Osteoblast (primary cell): ENCODE data around the gene ZNF521. TPM values are rescaled to one million over a fixed set of nuclear protein-coding genes. Genes with fewer than 3 reads are reported as not detected.

Experiments used
- DNase-seq: peaks from one replicate; pipeline ENCODE4 v3.0.0; 2011; ENCODE audit warnings: low spot score, mixed read lengths; ENCODE audit not compliant: insufficient read length; ENCODE audit errors: missing footprints
- H2AFZ ChIP-seq: 2 replicates; pipeline ENCODE4 v1.6.0; 2011; ENCODE audit warnings: mild to moderate bottlenecking, low read length
- H3K27ac ChIP-seq: 2 replicates; pipeline ENCODE4 v1.5.1; 2011; ENCODE audit warnings: mild to moderate bottlenecking, low read depth, low read length, moderate library complexity
- H3K27me3 ChIP-seq: 2 replicates; pipeline ENCODE4 v1.6.0; 2012; ENCODE audit warnings: mild to moderate bottlenecking, control low read depth, inconsistent platforms, low read length, moderate library complexity; ENCODE audit not compliant: insufficient read depth
- H3K36me3 ChIP-seq: 2 replicates; pipeline ENCODE4 v1.5.1; 2011; ENCODE audit warnings: mild to moderate bottlenecking, low read length, control low read depth, moderate library complexity; ENCODE audit not compliant: insufficient read depth
- H3K4me1 ChIP-seq: 2 replicates; pipeline ENCODE4 v1.5.1; 2011; ENCODE audit warnings: mild to moderate bottlenecking, low read length, control low read depth, moderate library complexity; ENCODE audit not compliant: insufficient read depth
- H3K4me2 ChIP-seq: 2 replicates; pipeline ENCODE4 v1.6.0; 2011; ENCODE audit warnings: mild to moderate bottlenecking, low read length; ENCODE audit not compliant: insufficient read depth
- H3K4me3 ChIP-seq: fragments of 200-600 bp; sonication (generic); 3 replicates; pipeline ENCODE4 v1.5.1; 2012; ENCODE audit warnings: mild to moderate bottlenecking, low read length, inconsistent platforms; ENCODE audit not compliant: insufficient read depth
- H3K79me2 ChIP-seq: 2 replicates; pipeline ENCODE4 v1.6.0; 2012; ENCODE audit warnings: mild to moderate bottlenecking, low read length, control low read depth, inconsistent platforms; ENCODE audit not compliant: insufficient read depth
- H3K9me3 ChIP-seq: 2 replicates; pipeline ENCODE4 v1.5.1; 2011; ENCODE audit warnings: low read depth, low read length, control low read depth
- H4K20me1 ChIP-seq: 2 replicates; pipeline ENCODE4 v1.6.0; 2012; ENCODE audit warnings: mild to moderate bottlenecking, low read length, control low read depth; ENCODE audit not compliant: insufficient read depth
- total RNA-seq: library from RNA; depleted of rRNA; stranded (reverse); fragments of >200 nt; gene quantifications from 2 replicates; pipeline ENCODE4 v1.2.3, GENCODE V29; 2012
- TF ChIP-seq, protein P1 (sequence below): IDR thresholded peaks from 2 replicates; pipeline ENCODE4 v1.5.1; 2011; ENCODE audit warnings: mild to moderate bottlenecking, low read depth, low read length, moderate library complexity; ENCODE audit errors: extremely low read depth

ZNF521 gene
- total RNA-seq, 1 donor: 27.5 TPM

DNA sequence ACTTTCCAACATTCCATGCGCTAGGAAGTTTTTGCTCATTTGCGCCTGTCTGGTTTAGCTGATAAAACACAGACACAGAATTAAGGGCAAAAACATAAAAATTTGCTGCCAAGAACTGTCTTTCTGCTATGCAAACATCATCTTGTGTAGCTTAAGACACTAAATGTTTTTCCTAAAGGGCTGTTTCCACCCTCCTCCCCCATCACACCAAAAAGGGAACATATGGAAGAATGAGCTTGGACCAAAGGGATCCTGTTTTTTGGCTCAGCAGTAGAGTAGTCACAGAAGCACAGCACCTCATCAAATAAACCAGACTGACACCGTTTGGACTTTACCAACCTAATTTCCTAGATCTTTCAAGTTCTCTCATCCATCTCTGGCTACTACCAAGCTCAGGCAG, 210.1 kb downstream of the ZNF521 start:
- no peaks in the 10 kb centered on the region for H3K4me1 ChIP-seq
- H3K27ac ChIP-seq: no peak overlapping the region
- H3K4me2 ChIP-seq: no peak overlapping the region
- H3K79me2 ChIP-seq: no peaks in the 10 kb centered on the region
- H3K27me3 ChIP-seq: no peaks in the 10 kb centered on the region
- DNase-seq: no peak
- H3K9me3 ChIP-seq: no peaks in the 10 kb centered on the region
- H3K4me3 ChIP-seq: no peak overlapping the region
- TF ChIP-seq, protein P1, sequence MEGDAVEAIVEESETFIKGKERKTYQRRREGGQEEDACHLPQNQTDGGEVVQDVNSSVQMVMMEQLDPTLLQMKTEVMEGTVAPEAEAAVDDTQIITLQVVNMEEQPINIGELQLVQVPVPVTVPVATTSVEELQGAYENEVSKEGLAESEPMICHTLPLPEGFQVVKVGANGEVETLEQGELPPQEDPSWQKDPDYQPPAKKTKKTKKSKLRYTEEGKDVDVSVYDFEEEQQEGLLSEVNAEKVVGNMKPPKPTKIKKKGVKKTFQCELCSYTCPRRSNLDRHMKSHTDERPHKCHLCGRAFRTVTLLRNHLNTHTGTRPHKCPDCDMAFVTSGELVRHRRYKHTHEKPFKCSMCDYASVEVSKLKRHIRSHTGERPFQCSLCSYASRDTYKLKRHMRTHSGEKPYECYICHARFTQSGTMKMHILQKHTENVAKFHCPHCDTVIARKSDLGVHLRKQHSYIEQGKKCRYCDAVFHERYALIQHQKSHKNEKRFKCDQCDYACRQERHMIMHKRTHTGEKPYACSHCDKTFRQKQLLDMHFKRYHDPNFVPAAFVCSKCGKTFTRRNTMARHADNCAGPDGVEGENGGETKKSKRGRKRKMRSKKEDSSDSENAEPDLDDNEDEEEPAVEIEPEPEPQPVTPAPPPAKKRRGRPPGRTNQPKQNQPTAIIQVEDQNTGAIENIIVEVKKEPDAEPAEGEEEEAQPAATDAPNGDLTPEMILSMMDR: no peak
- no peaks in the 10 kb centered on the region for H3K36me3 ChIP-seq
- H2AFZ ChIP-seq: no peak overlapping the region
- no peaks in the 10 kb centered on the region for H4K20me1 ChIP-seq

- no peak for DNase-seq
- no peaks in the 10 kb centered on the region for H3K79me2 ChIP-seq
- TF ChIP-seq, protein P1: no peak
Observed at GRCh38 chr18:25141399-25141798, 210.6 kb downstream of the ZNF521 start.

DNA sequence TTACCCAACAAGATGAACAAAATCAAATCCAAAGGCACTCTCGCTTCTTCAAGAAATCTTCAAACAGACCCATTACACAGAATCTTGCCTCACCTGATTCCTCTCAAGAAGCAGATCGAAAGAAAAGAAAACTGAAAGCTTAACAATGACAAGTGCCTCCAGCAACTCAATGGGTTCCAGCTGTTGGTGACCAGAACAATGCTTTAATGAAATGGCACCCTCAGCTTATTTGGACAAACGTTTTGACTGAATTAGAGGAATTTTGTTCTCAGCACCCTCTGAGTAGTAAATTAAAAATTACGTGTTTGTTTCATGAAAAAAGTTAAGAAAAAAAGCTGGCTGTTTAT, 211.0 kb downstream of the ZNF521 start:
- no peak overlapping the region for H3K4me3 ChIP-seq
- no peaks in the 10 kb centered on the region for H3K4me1 ChIP-seq
- no peak overlapping the region for H3K27ac ChIP-seq
- no peak overlapping the region for H2AFZ ChIP-seq
- H3K36me3 ChIP-seq: no peaks in the 10 kb centered on the region
- DNase-seq: no peak
- no peaks in the 10 kb centered on the region for H4K20me1 ChIP-seq
- no peaks in the 10 kb centered on the region for H3K27me3 ChIP-seq
- H3K4me2 ChIP-seq: no peak overlapping the region
- H3K79me2 ChIP-seq: no peaks in the 10 kb centered on the region
- TF ChIP-seq, protein P1: no peak
- H3K9me3 ChIP-seq: no peaks in the 10 kb centered on the region

More at GRCh38 chr18:25141399-25141798, 210.6 kb downstream of the ZNF521 start:
- Histone ChIP-seq H2AFZ (no peak overlapping the region), H3K4me2 (no peak overlapping the region), H3K36me3 (no peaks in the 10 kb centered on the region), H3K27me3 (no peaks in the 10 kb centered on the region), H3K4me3 (no peak overlapping the region), H3K27ac (no peak overlapping the region), H3K4me1 (no peaks in the 10 kb centered on the region), H3K9me3 (no peaks in the 10 kb centered on the region), H4K20me1 (no peaks in the 10 kb centered on the region)

DNA sequence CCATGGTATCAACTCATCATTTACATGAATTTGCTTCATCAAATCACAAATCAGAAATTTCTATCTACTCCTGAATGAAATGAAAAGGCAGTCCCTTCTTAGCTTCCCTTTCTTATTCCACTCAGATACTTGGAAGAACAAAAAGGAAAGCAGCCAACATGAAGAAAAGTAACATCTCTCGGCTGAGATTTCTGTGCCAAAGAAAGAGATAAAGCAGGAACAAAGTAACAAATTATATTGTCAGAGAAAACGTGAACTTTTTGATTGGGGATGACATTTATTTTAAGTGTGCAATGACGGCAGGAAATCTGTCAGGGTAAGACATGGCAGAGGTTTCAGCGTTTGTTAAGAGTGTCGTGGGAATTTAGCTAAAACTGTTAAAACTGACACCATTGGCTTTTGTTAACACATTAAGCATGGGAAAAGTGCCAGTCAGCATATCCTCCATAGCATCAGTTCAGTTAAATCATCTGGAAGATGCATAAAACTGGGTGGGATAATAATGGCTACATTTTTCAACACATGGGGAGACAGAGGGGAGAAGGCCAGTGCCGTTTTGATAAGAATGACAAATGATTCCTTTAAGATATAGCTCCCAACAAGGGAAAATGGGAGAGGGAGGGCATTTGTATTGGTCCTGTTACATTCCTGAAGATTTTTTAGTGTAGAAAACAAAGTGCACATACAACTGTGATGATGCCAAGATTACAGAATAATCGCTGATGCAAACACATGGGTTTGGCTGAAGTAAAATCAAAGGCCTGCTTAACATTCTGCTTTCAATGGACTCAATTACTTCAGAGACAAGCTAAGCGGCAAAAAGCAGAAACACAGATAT, 211.6 kb downstream of the ZNF521 start:
- Histone ChIP-seq H3K4me1 (no peaks in the 10 kb centered on the region), H3K9me3 (no peaks in the 10 kb centered on the region), H3K79me2 (no peaks in the 10 kb centered on the region), H3K4me3 (no peak overlapping the region), H3K27ac (no peak overlapping the region), H3K4me2 (no peak overlapping the region), H2AFZ (no peak overlapping the region), H4K20me1 (no peaks in the 10 kb centered on the region), H3K36me3 (no peaks in the 10 kb centered on the region), H3K27me3 (no peaks in the 10 kb centered on the region)
- no peak for DNase-seq
- TF ChIP-seq, protein P1: no peak
